SU-DHL-6 (cell line): Measurements from ENCODE around the gene STARD10.

Experiments
- H2AFZ ChIP-seq: fragments of 200-600 bp; sonication (generic); 2 replicates; pipeline ENCODE4 v1.6.1; 2014; ENCODE audit warnings: low read depth, mild to moderate bottlenecking, moderate library complexity, mixed read lengths, antibody characterized with exemption, low read length; ENCODE audit not compliant: severe bottlenecking
- H3F3A ChIP-seq: fragments of 200-600 bp; shearing (Covaris generic); 2 replicates; pipeline ENCODE4 v1.6.0; 2016; ENCODE audit warnings: antibody characterized with exemption, mild to moderate bottlenecking; ENCODE audit not compliant: insufficient read depth
- H3K27ac ChIP-seq: fragments of 200-600 bp; sonication (generic); 2 replicates; pipeline ENCODE4 v1.5.1; 2016; ENCODE audit warnings: low read depth, mild to moderate bottlenecking, low read length, moderate library complexity, mixed read lengths
- H3K27me3 ChIP-seq: fragments of 200-600 bp; sonication (generic), shearing (Covaris generic); 2 replicates; pipeline ENCODE4 v1.6.0; 2014; ENCODE audit warnings: mild to moderate bottlenecking, low read length
- H3K36me3 ChIP-seq: fragments of 200-600 bp; sonication (generic); 2 replicates; pipeline ENCODE4 v1.6.1; 2014; ENCODE audit warnings: mild to moderate bottlenecking, low read length, mixed read lengths
- H3K4me2 ChIP-seq: fragments of 300-600, 200-600 bp; shearing (Covaris generic), sonication (generic); 2 replicates; pipeline ENCODE4 v1.6.0; 2014; ENCODE audit warnings: low read length, low read depth, mild to moderate bottlenecking; ENCODE audit not compliant: poor library complexity, severe bottlenecking
- H3K4me3 ChIP-seq: fragments of 200-600 bp; sonication (generic); 2 replicates; pipeline ENCODE4 v1.5.1; 2014; ENCODE audit warnings: antibody characterized with exemption, low read length, mild to moderate bottlenecking, mixed read lengths; ENCODE audit not compliant: insufficient read depth, poor library complexity, severe bottlenecking
- H3K79me2 ChIP-seq: fragments of 200-600 bp; sonication (generic); 2 replicates; pipeline ENCODE4 v1.6.1; 2014; ENCODE audit warnings: mild to moderate bottlenecking, low read length, moderate library complexity; ENCODE audit not compliant: insufficient read depth
- H3K9ac ChIP-seq: fragments of 200-600 bp; sonication (generic); 2 replicates; pipeline ENCODE4 v1.7.0; 2014; ENCODE audit warnings: mild to moderate bottlenecking, low read length
- H3K9me2 ChIP-seq: fragments of 200-600 bp; sonication (generic); replicated peaks from 2 replicates; pipeline ENCODE4 v1.6.1; 2014; ENCODE audit warnings: low read length; ENCODE audit not compliant: insufficient read depth
- H3K9me3 ChIP-seq: fragments of 200-600 bp; sonication (generic); 2 replicates; pipeline ENCODE4 v1.6.1; 2014; ENCODE audit warnings: low read length, mixed read lengths; ENCODE audit not compliant: insufficient read depth
- H4K20me1 ChIP-seq: fragments of 200-600 bp; sonication (generic); 2 replicates; pipeline ENCODE4 v1.6.1; 2014; ENCODE audit warnings: low read depth, mild to moderate bottlenecking, antibody characterized with exemption, low read length, moderate library complexity, mixed read lengths
- CTCF ChIP-seq: fragments of 200-600 bp; sonication (generic); IDR thresholded peaks from one replicate; pipeline ENCODE4 v1.5.1; 2017; ENCODE audit warnings: antibody characterized with exemption, mild to moderate bottlenecking, low read length, moderate library complexity; ENCODE audit not compliant: insufficient read depth, poor library complexity, severe bottlenecking
- EZH2phosphoT487 ChIP-seq: fragments of 200-600 bp; sonication (generic), shearing (Covaris generic); conservative IDR thresholded peaks from 2 replicates; pipeline ENCODE4 v1.6.1; 2018; ENCODE audit warnings: mild to moderate bottlenecking, antibody characterized with exemption, low read length, moderate library complexity, mixed read lengths

STARD10 gene

GRCh38 chr11:72814286-72815109, 20.7 kb upstream of the STARD10 start, which contains the start of gene ATG16L2:
ATG16L2 (plus strand) TSS chr11:72814411; CDS start chr11:72814446, 35 bp downstream.
- Histone ChIP-seq H3K9me3 (no peaks in the 10 kb centered on the region), H3K79me2 (peaks cover 24% of the 10 kb centered on the region), H3K4me3 (peak within 1 kb of the TSS; percentile 85), H3K4me2 (peak within 1 kb of the TSS; percentile 89), H3K36me3 (no peaks in the 10 kb centered on the region), H3K27me3 (no peaks in the 10 kb centered on the region), H3K27ac (peak within 1 kb of the TSS; percentile 83), H4K20me1 (no peaks in the 10 kb centered on the region), H3F3A (peaks cover 14% of the 10 kb centered on the region), H3K9me2 (no peaks in the 10 kb centered on the region), H3K9ac (peak within 1 kb of the TSS; percentile 82), H2AFZ (peak within 1 kb of the TSS; percentile 70)
- no peak for TF ChIP-seq CTCF
- TF ChIP-seq EZH2phosphoT487: no peak

GRCh38 chr11:72813740-72814285, 20.0 kb upstream of the STARD10 start:
- Histone ChIP-seq H3K27ac (peak overlapping the region; percentile 83), H3K36me3 (no peaks in the 10 kb centered on the region), H3K4me3 (peak overlapping the region; percentile 85), H3K9me3 (no peaks in the 10 kb centered on the region), H3K4me2 (peak overlapping the region; percentile 89), H3K9me2 (no peaks in the 10 kb centered on the region), H3K9ac (peak overlapping the region; percentile 82), H3K79me2 (peaks cover 24% of the 10 kb centered on the region), H4K20me1 (no peaks in the 10 kb centered on the region), H2AFZ (peak overlapping the region; percentile 70), H3K27me3 (no peaks in the 10 kb centered on the region), H3F3A (peaks cover 14% of the 10 kb centered on the region)
- no peak for TF ChIP-seq CTCF
- TF ChIP-seq EZH2phosphoT487: no peak

GRCh38 chr11:72812967-72813739, 19.3 kb upstream of the STARD10 start:
- Histone ChIP-seq H3K4me3 (peak overlapping the region; percentile 85), H3F3A (peaks cover 14% of the 10 kb centered on the region), H3K9me2 (no peaks in the 10 kb centered on the region), H3K27me3 (no peaks in the 10 kb centered on the region), H3K36me3 (no peaks in the 10 kb centered on the region), H3K79me2 (peaks cover 24% of the 10 kb centered on the region), H4K20me1 (no peaks in the 10 kb centered on the region), H3K9me3 (no peaks in the 10 kb centered on the region), H3K27ac (peak overlapping the region; percentile 83), H3K9ac (peak overlapping the region; percentile 82), H2AFZ (peak overlapping the region; percentile 70), H3K4me2 (peak overlapping the region; percentile 89)
- TF ChIP-seq EZH2phosphoT487 (no peak), CTCF (peak; percentile 87)
